GM21447 (cell line): ENCODE results near the gene LAMTOR4.
"Not testable (repeated sequence)": the region's sequence is repeated elsewhere in the genome, so short reads cannot be mapped to it uniquely, and the experiment has no call there.

Source experiments
- ATAC-seq: cut with Tn5 transposase; IDR thresholded peaks from one replicate; pipeline ENCODE4 v1.9.1; 2021; ENCODE audit not compliant: unreplicated experiment

LAMTOR4 gene

GRCh38 chr7:100195222-100195621 is 46.5 kb downstream of the LAMTOR4 start:
- ATAC-seq: no peak

- ATAC-seq: not testable (repeated sequence)
Measured at GRCh38 chr7:100195901-100196322, 47.2 kb downstream of the LAMTOR4 start.

GRCh38 chr7:100198266-100198665 is 49.5 kb downstream of the LAMTOR4 start:
- no peak for ATAC-seq

DNA sequence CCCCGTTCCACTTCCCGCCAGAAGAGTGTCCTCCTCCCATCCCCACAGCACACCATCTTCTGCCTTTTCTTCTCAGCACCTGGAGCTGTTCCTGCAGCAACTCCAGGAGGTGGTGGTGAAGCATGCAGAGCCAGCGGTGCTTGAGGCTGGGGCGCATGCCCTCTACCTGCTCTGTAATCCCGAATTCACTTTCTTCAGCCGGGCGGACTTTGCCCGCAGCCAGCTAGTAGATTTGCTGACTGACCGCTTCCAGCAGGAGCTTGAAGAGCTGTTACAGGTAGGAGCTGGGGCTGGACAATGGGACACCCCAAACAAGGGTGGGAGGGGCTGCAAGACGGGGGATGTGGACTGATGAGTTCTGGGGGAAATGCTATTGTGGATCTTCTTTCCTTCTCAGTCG is 52.0 kb downstream of the LAMTOR4 start:
- no peak for ATAC-seq
